EL (cell line): ENCODE data around the gene LTA.
A peak's percentile ranks its signal among the peaks of the same experiment; 100 is the strongest.

Experiments used
- DNase-seq: peaks from one replicate; pipeline ENCODE4 v3.0.0-alpha.2; 2016

The LTA gene

GRCh38 chr6:31574106-31575061 lies 2.3 kb downstream of the LTA start:
- DNase-seq = no peak

GRCh38 chr6:31575335-31575901 lies 3.3 kb downstream of the LTA start, which contains the start of gene TNF:
TNF (plus strand) TSS chr6:31575565; CDS start chr6:31575742, 177 bp downstream.
- peak; percentile 21 for DNase-seq

DNA sequence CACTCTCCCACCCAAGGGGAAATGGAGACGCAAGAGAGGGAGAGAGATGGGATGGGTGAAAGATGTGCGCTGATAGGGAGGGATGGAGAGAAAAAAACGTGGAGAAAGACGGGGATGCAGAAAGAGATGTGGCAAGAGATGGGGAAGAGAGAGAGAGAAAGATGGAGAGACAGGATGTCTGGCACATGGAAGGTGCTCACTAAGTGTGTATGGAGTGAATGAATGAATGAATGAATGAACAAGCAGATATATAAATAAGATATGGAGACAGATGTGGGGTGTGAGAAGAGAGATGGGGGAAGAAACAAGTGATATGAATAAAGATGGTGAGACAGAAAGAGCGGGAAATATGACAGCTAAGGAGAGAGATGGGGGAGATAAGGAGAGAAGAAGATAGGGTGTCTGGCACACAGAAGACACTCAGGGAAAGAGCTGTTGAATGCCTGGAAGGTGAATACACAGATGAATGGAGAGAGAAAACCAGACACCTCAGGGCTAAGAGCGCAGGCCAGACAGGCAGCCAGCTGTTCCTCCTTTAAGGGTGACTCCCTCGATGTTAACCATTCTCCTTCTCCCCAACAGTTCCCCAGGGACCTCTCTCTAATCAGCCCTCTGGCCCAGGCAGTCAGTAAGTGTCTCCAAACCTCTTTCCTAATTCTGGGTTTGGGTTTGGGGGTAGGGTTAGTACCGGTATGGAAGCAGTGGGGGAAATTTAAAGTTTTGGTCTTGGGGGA lies 4.0 kb downstream of the LTA start:
- no peak for DNase-seq

GRCh38 chr6:31576897-31577578 lies 4.9 kb downstream of the LTA start:
- DNase-seq = no peak

GRCh38 chr6:31577579-31577966 lies 5.5 kb downstream of the LTA start:
- no peak for DNase-seq

DNA sequence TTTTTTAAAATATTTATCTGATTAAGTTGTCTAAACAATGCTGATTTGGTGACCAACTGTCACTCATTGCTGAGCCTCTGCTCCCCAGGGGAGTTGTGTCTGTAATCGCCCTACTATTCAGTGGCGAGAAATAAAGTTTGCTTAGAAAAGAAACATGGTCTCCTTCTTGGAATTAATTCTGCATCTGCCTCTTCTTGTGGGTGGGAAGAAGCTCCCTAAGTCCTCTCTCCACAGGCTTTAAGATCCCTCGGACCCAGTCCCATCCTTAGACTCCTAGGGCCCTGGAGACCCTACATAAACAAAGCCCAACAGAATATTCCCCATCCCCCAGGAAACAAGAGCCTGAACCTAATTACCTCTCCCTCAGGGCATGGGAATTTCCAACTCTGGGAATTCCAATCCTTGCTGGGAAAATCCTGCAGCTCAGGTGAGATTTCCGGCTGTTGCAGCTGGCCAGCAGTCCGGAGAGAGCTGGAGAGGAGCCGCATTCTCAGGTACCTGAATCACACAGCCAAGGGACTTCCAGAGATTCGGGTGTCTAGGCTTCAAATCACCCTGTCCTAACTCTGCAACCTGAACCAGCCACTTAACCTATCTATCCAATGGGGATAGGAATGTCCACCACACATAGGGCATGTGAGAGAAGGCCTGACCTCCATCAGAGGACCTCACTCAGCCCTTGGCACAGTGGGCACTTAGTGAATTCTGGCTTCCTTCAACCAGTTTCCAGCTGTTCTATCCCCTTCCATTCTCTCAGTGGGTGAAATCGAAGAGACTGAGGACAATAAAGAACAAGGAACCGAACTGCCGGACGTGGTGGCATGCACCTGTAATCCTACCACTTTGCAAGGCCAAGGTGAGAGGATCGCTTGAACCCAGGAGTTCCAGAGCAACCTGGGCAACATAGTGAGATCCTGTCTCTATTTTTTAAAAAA lies 6.4 kb downstream of the LTA start:
- DNase-seq = no peak

DNA sequence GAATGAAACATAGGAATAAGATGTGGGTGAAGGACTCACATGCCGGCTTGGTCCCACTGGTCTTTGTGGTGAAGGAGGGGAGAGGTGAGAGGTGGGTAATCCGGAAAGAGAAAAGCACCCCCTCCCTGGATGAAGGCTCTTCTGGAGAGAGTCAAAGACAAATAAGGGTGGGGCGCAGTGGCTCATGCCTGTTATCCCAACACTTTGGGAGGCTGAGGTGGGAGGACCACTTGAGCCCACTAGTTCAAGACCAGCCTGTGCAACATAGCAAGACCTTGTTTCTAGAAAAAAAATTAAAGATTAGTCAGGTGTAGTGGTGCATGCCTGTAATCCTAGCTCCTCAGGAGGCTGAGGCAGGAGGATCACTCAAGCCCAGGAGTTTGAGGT lies 7.0 kb downstream of the LTA start:
- no peak for DNase-seq

DNA sequence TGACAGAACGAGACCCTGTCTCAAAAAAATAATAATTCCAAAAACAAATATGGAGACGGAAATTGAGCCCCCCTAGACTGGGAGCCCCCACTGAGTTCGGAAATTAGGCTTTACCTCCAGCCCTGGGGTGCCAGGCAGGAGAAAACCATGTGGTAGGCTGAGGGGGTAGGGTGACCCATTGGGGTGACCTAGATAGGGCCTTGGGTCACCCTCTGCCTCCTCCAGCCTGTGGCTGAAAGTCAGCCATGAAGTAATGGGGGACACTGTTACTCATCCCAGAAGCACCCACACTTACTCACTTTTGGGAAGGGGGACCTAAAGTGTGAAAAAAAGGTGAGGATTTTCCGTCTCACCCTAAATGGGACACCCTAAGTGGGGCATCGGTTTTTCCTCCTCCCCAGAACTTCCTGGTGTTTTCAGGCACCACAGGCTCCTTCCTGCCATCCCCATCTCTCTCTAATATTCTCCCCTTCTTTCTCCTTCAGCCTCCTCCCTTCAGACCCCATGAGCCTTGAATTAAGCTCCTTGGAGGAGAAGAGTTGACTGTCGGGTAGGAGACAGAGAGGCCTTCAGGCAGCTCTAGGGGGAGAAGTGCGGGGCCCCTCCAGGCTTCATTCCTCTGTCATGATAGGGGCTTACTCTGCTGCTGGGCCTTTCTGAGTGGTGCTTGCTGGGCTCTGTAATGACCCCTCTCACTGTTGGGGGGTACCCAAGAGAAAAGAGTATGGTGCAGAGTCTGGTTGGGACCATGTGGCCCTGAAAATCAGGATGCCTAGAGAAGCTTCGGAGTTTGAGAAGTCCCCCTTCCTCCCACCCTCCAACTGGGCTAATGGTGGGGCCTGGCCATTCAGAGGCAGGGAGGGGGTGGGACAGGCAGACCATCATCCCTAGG lies 7.7 kb downstream of the LTA start:
- no peak for DNase-seq

DNA sequence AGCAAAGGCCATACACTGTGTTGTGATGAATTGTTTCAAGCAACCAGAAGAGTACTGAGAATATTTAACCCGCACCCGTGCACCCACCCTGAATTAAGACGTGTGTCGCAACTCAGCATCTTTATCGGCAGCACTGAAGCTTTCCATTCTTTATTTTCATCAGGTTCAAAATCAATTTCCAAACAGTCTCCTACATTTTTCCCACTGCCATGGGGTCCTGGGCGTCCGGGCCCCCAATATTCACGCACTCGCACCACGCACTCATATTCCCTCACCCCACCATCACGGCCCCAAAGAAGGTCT lies 8.3 kb downstream of the LTA start:
- DNase-seq = no peak

DNA sequence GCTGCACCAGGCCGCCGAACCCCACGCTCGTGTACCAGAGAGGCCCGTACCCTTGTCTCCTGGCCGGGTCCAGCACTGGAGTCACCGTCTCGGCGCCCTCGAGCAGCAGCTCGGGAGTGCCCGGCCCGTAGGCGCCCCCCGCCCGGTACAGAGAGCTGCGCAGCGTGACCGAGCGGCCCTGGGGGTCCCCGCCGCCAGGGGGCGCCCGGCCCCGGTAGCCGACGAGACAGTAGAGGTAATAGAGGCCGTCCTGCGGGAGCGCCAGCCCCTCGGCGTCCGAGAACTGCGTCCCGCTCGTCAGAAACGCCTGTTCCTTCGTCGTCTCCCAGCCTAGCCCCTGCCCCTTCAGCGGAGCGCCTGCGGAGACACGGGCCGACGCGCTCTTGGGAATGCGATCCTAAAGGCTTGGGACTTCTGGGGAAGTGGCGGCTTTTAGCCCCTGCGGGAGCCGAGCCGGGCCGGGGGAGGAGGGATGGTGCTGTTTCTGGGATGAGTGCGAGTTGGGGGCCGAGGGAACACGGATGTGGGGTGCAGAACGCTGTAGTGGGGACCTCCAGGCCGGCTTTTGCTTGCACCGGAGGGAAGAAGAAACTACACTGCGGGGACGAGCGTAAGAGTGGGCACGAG lies 8.8 kb downstream of the LTA start:
- peak; percentile 81 for DNase-seq

- peak; percentile 23 for DNase-seq
Measured at GRCh38 chr6:31581434-31582229, 9.5 kb downstream of the LTA start.

DNA sequence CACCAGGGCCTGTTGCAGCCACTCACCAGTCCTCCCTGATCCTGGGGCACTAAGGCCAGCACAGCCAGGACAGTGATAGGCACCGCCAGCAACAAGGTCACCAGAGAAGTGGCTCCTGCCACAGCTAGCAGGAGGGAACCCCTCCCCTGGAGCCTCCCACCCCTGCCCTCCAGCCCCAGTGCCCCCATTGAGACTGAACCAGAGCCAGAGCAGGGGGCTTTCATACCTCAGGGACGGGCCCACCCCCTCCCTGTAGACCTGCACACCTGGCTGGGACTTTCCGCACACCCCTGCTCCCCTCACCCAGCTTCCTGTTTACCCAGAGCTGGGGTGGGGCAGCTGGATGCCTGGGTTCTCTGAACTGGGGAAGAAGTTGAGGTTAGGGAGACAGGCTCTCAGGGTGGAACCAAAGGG lies 10.1 kb downstream of the LTA start, which contains the start of gene LTB:
Gene LTB, minus strand, starts transcription at position 195 of the 414 bp plus-strand sequence. Its CDS starts 7 bp downstream, at position 188.
- DNase-seq = no peak

DNA sequence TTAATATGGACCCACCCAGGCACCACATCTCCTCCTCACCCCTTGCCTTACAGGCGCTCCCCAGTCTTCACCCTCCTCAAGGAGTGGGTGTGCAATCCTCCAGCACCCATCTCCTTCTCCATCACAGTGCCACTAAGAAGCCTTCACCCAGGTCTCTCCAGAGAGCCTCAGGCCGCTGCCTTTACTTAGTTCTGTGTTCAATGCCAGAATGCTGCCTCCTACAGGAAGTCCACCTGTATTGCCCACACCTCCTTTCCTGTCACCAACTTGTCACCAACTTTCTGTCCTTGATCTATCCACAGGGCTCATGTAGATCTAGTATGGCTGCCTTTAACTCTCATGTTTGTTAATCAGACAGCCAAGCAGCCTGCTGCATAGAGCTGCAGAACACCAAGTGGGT lies 13.4 kb downstream of the LTA start:
- no peak for DNase-seq

DNA sequence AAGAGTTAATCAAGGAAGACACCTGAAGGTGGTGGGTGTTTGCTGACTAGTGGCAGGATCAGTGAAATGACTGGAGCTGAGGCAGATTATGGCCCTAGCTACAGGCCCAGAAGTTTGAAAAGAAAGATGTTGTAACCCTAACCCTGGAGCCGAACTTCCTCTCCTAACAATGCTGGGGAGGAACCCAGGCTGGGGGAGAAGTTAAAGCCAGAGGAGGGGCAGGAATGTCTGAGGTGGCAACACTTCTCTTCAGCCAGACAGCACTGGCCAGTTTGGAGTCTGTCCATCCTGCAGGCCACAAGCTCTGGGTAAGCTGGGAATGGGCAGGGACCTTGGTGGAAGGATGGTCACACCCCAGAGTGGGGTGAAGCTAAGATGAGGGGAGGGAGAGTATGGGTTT lies 13.9 kb downstream of the LTA start, which contains the start of gene LST1:
Gene LST1, plus strand, starts transcription at position 270 of the 400 bp plus-strand sequence. CDS start 1,023 bp downstream, outside the sequence.
- DNase-seq = no peak

- no peak for DNase-seq
Measured at GRCh38 chr6:31586599-31587281, 14.7 kb downstream of the LTA start.

GRCh38 chr6:31587791-31588777 lies 16.0 kb downstream of the LTA start:
- DNase-seq = no peak

GRCh38 chr6:31588871-31589650 lies 17.0 kb downstream of the LTA start:
- DNase-seq = peak; percentile 34
